H1 (cell line): ENCODE results near the gene SCRN3. TPM values are rescaled to one million over a fixed set of nuclear protein-coding genes. Genes with fewer than 3 reads are reported as not detected.

Experiments used
- CTCF ChIA-PET: fragments of 300-600 bp; sonication (Branson Sonifier 250); formaldehyde crosslinking; loops from one replicate; lab custom pipeline; 2021; ENCODE audit not compliant: partially characterized antibody; lab: Charles Lee
- POLR2A ChIA-PET: fragments of 300-600 bp; sonication (Branson Sonifier 250); formaldehyde crosslinking; loops from one replicate; lab custom pipeline; 2021; ENCODE audit warnings: inconsistent platforms; ENCODE audit not compliant: partially characterized antibody; lab: Charles Lee
- DNase-seq, 2 experiments: peaks; one replicate each; pipeline versions ENCODE4 v3.0.0 to v3.0.0-alpha.2; 2010 to 2022; ENCODE audit warnings: low spot score in 2 of 2, low read depth in 1 of 2, mixed read lengths in 1 of 2
- FAIRE-seq: peaks from 2 replicates; lab custom pipeline; 2011; peaks lifted over from hg19 to GRCh38; lab: Jason Lieb, UNC
- H2AFZ ChIP-seq: 2 replicates; pipeline ENCODE4 v1.8.1; 2012; ENCODE audit warnings: low read length, inconsistent platforms
- H2AK5ac ChIP-seq: 2 replicates; pipeline ENCODE4 v1.6.1; 2013; ENCODE audit warnings: low read depth, low read length
- H2BK120ac ChIP-seq: replicated peaks from 2 replicates; pipeline ENCODE3; 2013; ENCODE audit warnings: low read depth, low read length, inconsistent platforms
- H2BK12ac ChIP-seq: 2 replicates; pipeline ENCODE4 v1.6.1; 2013; ENCODE audit warnings: low read depth, low read length
- H2BK15ac ChIP-seq: 2 replicates; pipeline ENCODE4 v1.6.1; 2013; ENCODE audit warnings: low read length
- H2BK20ac ChIP-seq: 2 replicates; pipeline ENCODE4 v1.6.1; 2013; ENCODE audit warnings: low read length
- H2BK5ac ChIP-seq: 2 replicates; pipeline ENCODE4 v1.6.1; 2013; ENCODE audit warnings: low read depth, low read length
- H3K14ac ChIP-seq: 2 replicates; pipeline ENCODE4 v1.6.1; 2013; ENCODE audit warnings: inconsistent platforms; ENCODE audit not compliant: insufficient read length
- H3K18ac ChIP-seq: 2 replicates; pipeline ENCODE4 v1.6.1; 2013; ENCODE audit warnings: low read length; ENCODE audit errors: extremely low read depth
- H3K23ac ChIP-seq: 2 replicates; pipeline ENCODE4 v1.6.1; 2013; ENCODE audit warnings: inconsistent platforms; ENCODE audit not compliant: insufficient read length
- H3K23me2 ChIP-seq: 2 replicates; pipeline ENCODE4 v1.6.1; 2013; ENCODE audit warnings: low read depth, low read length
- H3K27ac ChIP-seq: 2 replicates; pipeline ENCODE4 v1.6.1; 2011; ENCODE audit warnings: low read depth, low read length, inconsistent platforms
- H3K27me3 ChIP-seq, 4 experiments: replicated peaks in 1 of 4; 1 replicate in 1 of 4; 2 replicates in 3 of 4; pipeline versions ENCODE4 v1.6.1 to v1.8.1; 2011 to 2013; ENCODE audit warnings: low read length in 3 of 4, mild to moderate bottlenecking in 3 of 4, inconsistent platforms in 2 of 4, mixed read lengths in 2 of 4, moderate library complexity in 1 of 4; ENCODE audit not compliant: control insufficient read depth in 3 of 4, insufficient read depth in 3 of 4; ENCODE audit errors: extremely low read depth in 1 of 4
- H3K36me3 ChIP-seq, 4 experiments: 2 replicates each; pipeline versions ENCODE4 v1.6.1 to v1.8.1; 2011 to 2013; ENCODE audit warnings: mild to moderate bottlenecking in 4 of 4, low read length in 3 of 4, moderate library complexity in 2 of 4, control low read depth in 1 of 4, inconsistent platforms in 1 of 4; ENCODE audit not compliant: insufficient read depth in 4 of 4, control insufficient read depth in 2 of 4
- H3K4ac ChIP-seq: replicated peaks from 2 replicates; pipeline ENCODE3; 2013; ENCODE audit warnings: low read length, low read depth, mixed read lengths, inconsistent platforms; ENCODE audit not compliant: insufficient read length
- H3K4me1 ChIP-seq, 4 experiments: replicated peaks in 1 of 4; 1 replicate in 1 of 4; 2 replicates in 3 of 4; pipeline versions ENCODE4 v1.6.1 to v1.8.1; 2011 to 2013; ENCODE audit warnings: low read length in 3 of 4, inconsistent platforms in 2 of 4, mixed read lengths in 1 of 4; ENCODE audit not compliant: insufficient read depth in 4 of 4, control insufficient read depth in 3 of 4
- H3K4me2 ChIP-seq, 2 experiments: 2 replicates each; pipeline versions ENCODE4 v1.6.1 to v1.8.1; 2011 to 2013; ENCODE audit warnings: low read depth in 2 of 2, low read length in 2 of 2, control low read depth in 1 of 2, inconsistent platforms in 1 of 2, mild to moderate bottlenecking in 1 of 2; ENCODE audit not compliant: insufficient read depth in 1 of 2
- H3K4me3 ChIP-seq, 4 experiments: fragments of 200-600, 300-600 bp in 1 of 4; sonication (generic), shearing (Covaris generic), sonication (Bioruptor Twin) in 1 of 4; 2 replicates each; pipeline versions ENCODE4 v1.5.1 to v1.8.1; 2011 to 2016; ENCODE audit warnings: low read length in 4 of 4, low read depth in 3 of 4, control low read depth in 2 of 4, inconsistent platforms in 2 of 4, mild to moderate bottlenecking in 2 of 4, mixed read lengths in 1 of 4, moderate library complexity in 1 of 4; ENCODE audit not compliant: insufficient read depth in 2 of 4; ENCODE audit errors: extremely low read depth in 1 of 4
- H3K56ac ChIP-seq: replicated peaks from 2 replicates; pipeline ENCODE3; 2013; ENCODE audit warnings: low read depth, mild to moderate bottlenecking, mixed read lengths, low read length, inconsistent platforms; ENCODE audit not compliant: insufficient read length
- H3K79me1 ChIP-seq: 2 replicates; pipeline ENCODE4 v1.6.1; 2013; ENCODE audit warnings: low read depth, low read length, control low read depth
- H3K79me2 ChIP-seq, 2 experiments: 2 replicates each; pipeline versions ENCODE4 v1.6.1 to v1.8.1; 2012 to 2013; ENCODE audit warnings: low read length in 2 of 2, mild to moderate bottlenecking in 2 of 2, inconsistent platforms in 1 of 2; ENCODE audit not compliant: insufficient read depth in 2 of 2, control insufficient read depth in 1 of 2
- H3K9ac ChIP-seq, 4 experiments: replicated peaks in 1 of 4; 1 replicate in 1 of 4; 2 replicates in 3 of 4; pipeline versions ENCODE4 v1.6.1 to v1.8.1; 2011 to 2013; ENCODE audit warnings: low read depth in 3 of 4, low read length in 3 of 4, control low read depth in 2 of 4, mild to moderate bottlenecking in 2 of 4, moderate library complexity in 2 of 4, inconsistent platforms in 1 of 4; ENCODE audit errors: extremely low read depth in 1 of 4
- H3K9me3 ChIP-seq, 2 experiments: 2 replicates each; pipeline versions ENCODE4 v1.6.1 to v1.8.1; 2012 to 2013; ENCODE audit warnings: mild to moderate bottlenecking in 2 of 2, moderate library complexity in 2 of 2, control low read depth in 1 of 2, inconsistent platforms in 1 of 2, low read depth in 1 of 2, low read length in 1 of 2, mixed read lengths in 1 of 2; ENCODE audit not compliant: insufficient read depth in 2 of 2
- H4K20me1 ChIP-seq, 2 experiments: replicated peaks in 1 of 2; 2 replicates each; pipeline versions ENCODE3 to v1.8.1; 2011 to 2013; ENCODE audit warnings: inconsistent platforms in 2 of 2, low read length in 2 of 2, mild to moderate bottlenecking in 1 of 2; ENCODE audit not compliant: insufficient read depth in 2 of 2, control insufficient read depth in 1 of 2
- H4K5ac ChIP-seq: 2 replicates; pipeline ENCODE4 v1.6.1; 2013; ENCODE audit warnings: low read length, low read depth, mixed read lengths, inconsistent platforms; ENCODE audit not compliant: insufficient read length
- H4K8ac ChIP-seq: 2 replicates; pipeline ENCODE4 v1.8.0; 2013; ENCODE audit warnings: mild to moderate bottlenecking, moderate library complexity, low read length, inconsistent platforms; ENCODE audit not compliant: insufficient read depth; ENCODE audit errors: extremely low read depth
- H4K91ac ChIP-seq: replicated peaks from 2 replicates; pipeline ENCODE3; 2013; ENCODE audit warnings: low read length, mixed read lengths, inconsistent platforms; ENCODE audit not compliant: insufficient read length
- EZH2 ChIP-seq: fragments of 200-600 bp; sonication (generic); IDR thresholded peaks from 2 replicates; pipeline ENCODE4 v1.7.1; 2012; ENCODE audit warnings: low read depth, mild to moderate bottlenecking, moderate library complexity, low read length, inconsistent platforms; ENCODE audit not compliant: severe bottlenecking
- FOSL1 ChIP-seq: IDR thresholded peaks from 2 replicates; pipeline ENCODE4 v1.6.1; 2011; ENCODE audit warnings: mild to moderate bottlenecking, low read depth, low read length, moderate library complexity; ENCODE audit not compliant: insufficient read depth
- GABPA ChIP-seq: IDR thresholded peaks from 2 replicates; pipeline ENCODE4 v1.6.1; 2011; ENCODE audit warnings: mild to moderate bottlenecking, low read length, moderate library complexity, borderline replicate concordance; ENCODE audit not compliant: insufficient read depth
- POLR2AphosphoS5 ChIP-seq: IDR thresholded peaks from 2 replicates; pipeline ENCODE4 v1.6.1; 2011; ENCODE audit warnings: low read depth, low read length
- POU5F1 ChIP-seq: IDR thresholded peaks from 2 replicates; pipeline ENCODE4 v1.6.1; 2011; ENCODE audit warnings: low read depth, mild to moderate bottlenecking, low read length, moderate library complexity
- RNF2 ChIP-seq: fragments of 200-900, 300-1000 bp; sonication (generic); IDR thresholded peaks from 2 replicates; pipeline ENCODE4 v1.7.1; 2016; ENCODE audit warnings: borderline replicate concordance, low read depth, mild to moderate bottlenecking, antibody characterized with exemption, low read length; ENCODE audit not compliant: poor library complexity, severe bottlenecking; ENCODE audit errors: missing control alignments
- RXRA ChIP-seq: IDR thresholded peaks from 2 replicates; pipeline ENCODE4 v1.6.1; 2011; ENCODE audit warnings: low read depth, mild to moderate bottlenecking, low read length, moderate library complexity; ENCODE audit not compliant: insufficient read depth
- SP1 ChIP-seq: IDR thresholded peaks from 2 replicates; pipeline ENCODE4 v1.6.1; 2011; ENCODE audit warnings: low read depth, low read length
- TBP ChIP-seq: IDR thresholded peaks from 2 replicates; pipeline ENCODE4 v1.6.1; 2011; ENCODE audit warnings: low read depth, low read length, improper control_type of control experiment
- WGBS, 2 experiments: shearing (Covaris generic) in 1 of 2; methylation state at CpG; one replicate each; pipeline versions ENCODE4 v1.1.6 to v1.1.7; 2013 to 2015; ENCODE audit warnings: low lambda C conversion rate in 2 of 2, mixed read lengths in 2 of 2, inconsistent platforms in 1 of 2, low coverage in 1 of 2, missing lambda C conversion rate in 1 of 2; ENCODE audit not compliant: insufficient replicate concordance in 2 of 2, insufficient coverage in 1 of 2, insufficient read length in 1 of 2; ENCODE audit errors: extremely low coverage in 1 of 2, missing lambda C conversion rate in 1 of 2; 5-methylcytosine and 5-hydroxymethylcytosine counted together
- polyA plus RNA-seq, 7 experiments: library from polyadenylated mRNA; depleted of rRNA in 3 of 7; stranded (reverse) in 5 of 7; unstranded in 2 of 7; fragments of >200 nt in 5 of 7; fragments of 200-250 nt in 2 of 7; gene quantifications; 1 replicate in 5 of 7; 2 replicates in 1 of 7; 4 replicates in 1 of 7; pipeline versions ENCODE4 v1.2.1 to v1.2.3, GENCODE V29; 2011 to 2013; ENCODE audit warnings: missing spikeins in 2 of 7, mixed read lengths in 2 of 7
- total RNA-seq: library from RNA; stranded (reverse); fragmentation: NEBNext Ultra II Directional; extraction: Animal tissue kit (Norgen Biotek cat#: 25700); gene quantifications from 2 replicates; pipeline ENCODE4 v1.2.1, GENCODE V29; 2021
- TF ChIP-seq, protein P1 (sequence below), 3 experiments: IDR thresholded peaks; 1 replicate in 2 of 3; 2 replicates in 1 of 3; pipeline versions ENCODE4 v1.5.1 to v1.6.1; 2011; ENCODE audit warnings: low read length in 3 of 3, mild to moderate bottlenecking in 3 of 3, inconsistent platforms in 2 of 3, low read depth in 1 of 3, moderate library complexity in 1 of 3; ENCODE audit not compliant: insufficient read depth in 1 of 3; ENCODE audit errors: control extremely low read depth in 1 of 3

Gene SCRN3
- total and polyA plus RNA-seq, 2 of the 8 experiments (the other 6 are each of a cell fraction or from before 2014, with no cell fraction given): 7.4 to 7.8 TPM

DNA sequence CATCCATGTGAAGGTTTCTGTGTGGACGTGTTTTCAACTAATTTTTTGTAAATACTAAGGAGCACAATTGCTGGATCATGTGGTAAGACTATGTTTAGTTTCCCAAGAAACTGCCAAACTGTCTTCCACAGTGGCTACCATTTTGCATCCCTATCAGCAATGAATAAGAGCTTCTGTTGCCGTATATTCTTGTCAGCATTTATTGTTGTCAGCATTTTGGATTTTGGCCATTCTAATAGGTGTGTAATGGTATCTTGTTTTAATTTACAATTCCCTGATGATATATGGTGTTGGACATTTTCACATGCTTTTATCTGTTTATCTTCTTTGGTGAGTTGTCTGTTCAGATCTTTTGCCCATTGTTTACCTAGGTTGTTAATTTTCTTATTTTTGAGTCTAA, 34.5 kb downstream of the SCRN3 start:
- Histone ChIP-seq H4K5ac (no peak overlapping the region), H2BK12ac (no peak overlapping the region), H3K4ac (no peak overlapping the region), H2BK120ac (no peak overlapping the region), H4K8ac (no peak overlapping the region), H3K4me3 (no peak overlapping the region), H3K56ac (no peak overlapping the region), H3K27me3 (no peaks in the 10 kb centered on the region), H2BK5ac (no peak overlapping the region), H3K23ac (no peak overlapping the region), H3K79me2 (no peaks in the 10 kb centered on the region), H2AFZ (no peak overlapping the region), H2AK5ac (no peak overlapping the region), H2BK20ac (no peak overlapping the region), H2BK15ac (no peak overlapping the region), H3K27ac (no peak overlapping the region), H3K14ac (no peak overlapping the region), H3K4me2 (no peak overlapping the region), H3K9me3 (peaks cover 0 to 5% of the 10 kb centered on the region in 2 experiments; a peak in 1 of 4 replicates), H3K23me2 (no peaks in the 10 kb centered on the region), H3K4me1 (no peaks in the 10 kb centered on the region), H3K9ac (no peak overlapping the region), H4K91ac (no peak overlapping the region), H4K20me1 (no peaks in the 10 kb centered on the region), H3K36me3 (peaks cover 0 to 10% (median under 1%) of the 10 kb centered on the region in 4 experiments; a peak in 1 of 8 replicates), H3K79me1 (no peaks in the 10 kb centered on the region), H3K18ac (no peak overlapping the region)
- no peak for FAIRE-seq
- ChIA-PET POLR2A (no interaction called here), CTCF (interaction anchor here (0.6 kb wide), 1 partner anchor 541 kb away, joined by 3 read pairs; no protein-coding TSS in a partner anchor)
- DNase-seq: no peak
- no peak for TF ChIP-seq POLR2AphosphoS5
- TF ChIP-seq RNF2: no peak
- no peak for TF ChIP-seq RXRA
- no peak for TF ChIP-seq POU5F1
- TF ChIP-seq TBP: no peak
- TF ChIP-seq FOSL1: no peak
- TF ChIP-seq, protein P1, sequence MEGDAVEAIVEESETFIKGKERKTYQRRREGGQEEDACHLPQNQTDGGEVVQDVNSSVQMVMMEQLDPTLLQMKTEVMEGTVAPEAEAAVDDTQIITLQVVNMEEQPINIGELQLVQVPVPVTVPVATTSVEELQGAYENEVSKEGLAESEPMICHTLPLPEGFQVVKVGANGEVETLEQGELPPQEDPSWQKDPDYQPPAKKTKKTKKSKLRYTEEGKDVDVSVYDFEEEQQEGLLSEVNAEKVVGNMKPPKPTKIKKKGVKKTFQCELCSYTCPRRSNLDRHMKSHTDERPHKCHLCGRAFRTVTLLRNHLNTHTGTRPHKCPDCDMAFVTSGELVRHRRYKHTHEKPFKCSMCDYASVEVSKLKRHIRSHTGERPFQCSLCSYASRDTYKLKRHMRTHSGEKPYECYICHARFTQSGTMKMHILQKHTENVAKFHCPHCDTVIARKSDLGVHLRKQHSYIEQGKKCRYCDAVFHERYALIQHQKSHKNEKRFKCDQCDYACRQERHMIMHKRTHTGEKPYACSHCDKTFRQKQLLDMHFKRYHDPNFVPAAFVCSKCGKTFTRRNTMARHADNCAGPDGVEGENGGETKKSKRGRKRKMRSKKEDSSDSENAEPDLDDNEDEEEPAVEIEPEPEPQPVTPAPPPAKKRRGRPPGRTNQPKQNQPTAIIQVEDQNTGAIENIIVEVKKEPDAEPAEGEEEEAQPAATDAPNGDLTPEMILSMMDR (IDR thresholded peaks at IDR 0.05; ENCODE audit: control extremely low read depth in 1 of 3, insufficient read depth in 1 of 3, low read depth in 1 of 3, low read length in 3 of 3): no peak
- TF ChIP-seq EZH2: no peak
- no peak for TF ChIP-seq SP1
- TF ChIP-seq GABPA: no peak
- 69% methylated on average over 2 of the region's 2 CpGs; no CpG with 5 or more reads in 1 of the 2 experiments for WGBS, 2 experiments
